Tibial nerve (tissue), 4 donors: ENCODE data around the gene STK38L. TPM values are rescaled to one million over a fixed set of nuclear protein-coding genes. Genes with fewer than 3 reads are reported as not detected.
A peak's percentile ranks its signal among the peaks of the same experiment; 100 is the strongest.

ENCODE experiments used
- DNase-seq, 2 donors: peaks; one replicate each; pipeline ENCODE4 v3.0.0-alpha.2; 2019; ENCODE audit warnings: low spot score in 2 of 2
- H3K27ac ChIP-seq, 4 donors: fragments of 200-600 bp; sonication (generic) in 3 of 4; one replicate each; pipeline ENCODE4 v1.5.1; 2017 to 2019; ENCODE audit warnings: mild to moderate bottlenecking in 1 of 4
- H3K27me3 ChIP-seq, 2 donors: fragments of 200-600 bp; sonication (generic) in 1 of 2; one replicate each; pipeline versions ENCODE4 v1.5.1 to v1.6.0; 2017 to 2019
- H3K36me3 ChIP-seq, 3 donors: fragments of 200-600 bp; sonication (generic); one replicate each; pipeline ENCODE4 v1.5.1; 2018 to 2019
- H3K4me1 ChIP-seq, 4 donors: fragments of 200-600 bp; sonication (generic) in 3 of 4; one replicate each; pipeline ENCODE4 v1.5.1; 2017 to 2019
- H3K4me3 ChIP-seq, 4 donors: fragments of 200-600 bp; sonication (generic) in 3 of 4; one replicate each; pipeline ENCODE4 v1.5.1; 2017 to 2019; ENCODE audit warnings: mild to moderate bottlenecking in 1 of 4, moderate library complexity in 1 of 4
- H3K9me3 ChIP-seq, 4 donors: fragments of 200-600 bp; sonication (generic) in 3 of 4; one replicate each; pipeline ENCODE4 v1.5.1; 2017 to 2019
- CTCF ChIP-seq, 5 experiments: fragments of 200-600 bp in 3 of 5; fragments of 450-650 bp in 2 of 5; sonication (generic) in 3 of 5; IDR thresholded peaks; one replicate each; pipeline ENCODE4 v1.5.1; 2016 to 2019; ENCODE audit warnings: antibody characterized with exemption in 5 of 5, mild to moderate bottlenecking in 3 of 5, moderate library complexity in 2 of 5
- EP300 ChIP-seq, 2 donors: sonication (generic); formaldehyde crosslinking; IDR thresholded peaks; one replicate each; pipeline ENCODE4 v1.6.1; 2017; ENCODE audit warnings: antibody characterized with exemption in 2 of 2, mild to moderate bottlenecking in 1 of 2
- POLR2A ChIP-seq, 2 donors: fragments of 450-650 bp; IDR thresholded peaks; one replicate each; pipeline ENCODE4 v1.6.1; 2017; ENCODE audit warnings: antibody characterized with exemption in 2 of 2, mild to moderate bottlenecking in 2 of 2, moderate library complexity in 2 of 2
- WGBS, 2 donors: methylation state at CpG; one replicate each; pipeline ENCODE4 v1.1.5; 2018; 5-methylcytosine and 5-hydroxymethylcytosine counted together
- total RNA-seq, 4 donors: library from RNA; depleted of rRNA; stranded (reverse); fragments of >200 nt; gene quantifications; one replicate each; pipeline ENCODE4 v1.1.0, GENCODE V29; 2016

The STK38L gene
- 10 to 100 TPM; 30.6 to 51.6 (median 40.8) TPM for total RNA-seq

GRCh38 chr12:27243804-27244688 lies at the start of gene STK38L:
TSS of gene STK38L (plus strand) at chr12:27244286. CDS start at chr12:27297721, 53,435 bp downstream.
- H3K27ac ChIP-seq: peak within 1 kb of the TSS; percentile 77 to 93 (median 87)
- 8 to 13% methylated on average over 38 to 69 of the region's 69 CpGs for WGBS, 2 donors
- H3K36me3 ChIP-seq: no peaks in the 10 kb centered on the region
- no peaks in the 10 kb centered on the region for H3K9me3 ChIP-seq
- peak; percentile 86 to 88 for DNase-seq
- H3K4me3 ChIP-seq: peak within 1 kb of the TSS; percentile 65 to 88 (median 70)
- H3K27me3 ChIP-seq: no peaks in the 10 kb centered on the region
- H3K4me1 ChIP-seq: peaks cover 0 to 28% (median 9%) of the 10 kb centered on the region in 4 donors
- TF ChIP-seq CTCF (IDR thresholded peaks at IDR 0.05) (peak in 3 of 5 experiments; percentile 11 to 21 (median 21)), POLR2A (IDR thresholded peaks at IDR 0.05) (peak; percentile 65 to 89), EP300 (IDR thresholded peaks at IDR 0.05) (peak; percentile 34 to 75)

GRCh38 chr12:27194644-27195043 lies 49.4 kb upstream of the STK38L start:
- Histone ChIP-seq H3K9me3 (no peaks in the 10 kb centered on the region), H3K36me3 (no peaks in the 10 kb centered on the region), H3K4me1 (peaks cover 0 to 44% (median 12%) of the 10 kb centered on the region in 4 donors), H3K27ac (peak overlapping the region in 1 of 4 donors; percentile 32), H3K27me3 (no peaks in the 10 kb centered on the region), H3K4me3 (no peak overlapping the region)
- TF ChIP-seq POLR2A (IDR thresholded peaks at IDR 0.05) (no peak), EP300 (IDR thresholded peaks at IDR 0.05) (no peak), CTCF (IDR thresholded peaks at IDR 0.05) (no peak)
- WGBS, 2 donors: 78 to 90% methylated on average over 2 of the region's 2 CpGs
- no peak for DNase-seq

- peak in 1 of 2 donors; percentile 18 for DNase-seq
- no peak overlapping the region for H3K4me3 ChIP-seq
- H3K4me1 ChIP-seq: peaks cover 0 to 29% (median 6%) of the 10 kb centered on the region in 4 donors
- H3K36me3 ChIP-seq: no peaks in the 10 kb centered on the region
- no peaks in the 10 kb centered on the region for H3K9me3 ChIP-seq
- TF ChIP-seq EP300 (IDR thresholded peaks at IDR 0.05) (peak in 1 of 2 donors; percentile 7), POLR2A (IDR thresholded peaks at IDR 0.05) (no peak)
- H3K27me3 ChIP-seq: no peaks in the 10 kb centered on the region
- no peak overlapping the region for H3K27ac ChIP-seq
- 38 to 74% methylated on average over 3 of the region's 3 CpGs for WGBS, 2 donors
Measured at GRCh38 chr12:27198036-27198435, 46.0 kb upstream of the STK38L start.

- Histone ChIP-seq H3K27ac (no peak overlapping the region), H3K4me3 (no peak overlapping the region), H3K36me3 (no peaks in the 10 kb centered on the region), H3K27me3 (no peaks in the 10 kb centered on the region), H3K9me3 (no peaks in the 10 kb centered on the region), H3K4me1 (peaks cover 0 to 14% (median 0%) of the 10 kb centered on the region in 4 donors)
- DNase-seq: no peak
- TF ChIP-seq POLR2A (IDR thresholded peaks at IDR 0.05): no peak
- no peak for TF ChIP-seq EP300 (IDR thresholded peaks at IDR 0.05)
- TF ChIP-seq CTCF (IDR thresholded peaks at IDR 0.05): no peak
- 51 to 58% methylated on average over 2 of the region's 2 CpGs for WGBS, 2 donors
Measured at GRCh38 chr12:27199638-27200300, 44.3 kb upstream of the STK38L start.

- DNase-seq: no peak
- WGBS, 2 donors: 26 to 38% methylated on average over 1 of the region's 1 CpG
- H3K27ac ChIP-seq: no peak overlapping the region
- TF ChIP-seq EP300 (IDR thresholded peaks at IDR 0.05) (no peak), POLR2A (IDR thresholded peaks at IDR 0.05) (no peak), CTCF (IDR thresholded peaks at IDR 0.05) (no peak)
- no peaks in the 10 kb centered on the region for H3K9me3 ChIP-seq
- H3K27me3 ChIP-seq: no peaks in the 10 kb centered on the region
- no peak overlapping the region for H3K4me3 ChIP-seq
- H3K36me3 ChIP-seq: no peaks in the 10 kb centered on the region
- H3K4me1 ChIP-seq: peaks cover 0 to 14% (median 0%) of the 10 kb centered on the region in 4 donors
Measured at GRCh38 chr12:27201169-27201568, 42.9 kb upstream of the STK38L start.
